ENCODE results near the gene GRIA1.

GRCh38 chr5:153458268-153458667 lies 32.2 kb upstream of the GRIA1 start:
- TF ChIP-seq L3MBTL2 (conservative IDR thresholded peaks at IDR 0.05) (no peak), SP1 (IDR thresholded peaks at IDR 0.05) (no peak), HDGF (IDR thresholded peaks at IDR 0.05; ENCODE audit: borderline replicate concordance) (no peak), BHLHE40 (IDR thresholded peaks at IDR 0.05; ENCODE audit: borderline replicate concordance) (no peak), CTBP1 (IDR thresholded peaks at IDR 0.05; ENCODE audit: borderline replicate concordance) (no peak), FOXK2 (IDR thresholded peaks at IDR 0.05) (no peak), ARNT (IDR thresholded peaks at IDR 0.05) (no peak), SUZ12 (IDR thresholded peaks at IDR 0.05) (no peak), ELF4 (IDR thresholded peaks at IDR 0.05) (no peak)
- TF ChIP-seq, protein P1, sequence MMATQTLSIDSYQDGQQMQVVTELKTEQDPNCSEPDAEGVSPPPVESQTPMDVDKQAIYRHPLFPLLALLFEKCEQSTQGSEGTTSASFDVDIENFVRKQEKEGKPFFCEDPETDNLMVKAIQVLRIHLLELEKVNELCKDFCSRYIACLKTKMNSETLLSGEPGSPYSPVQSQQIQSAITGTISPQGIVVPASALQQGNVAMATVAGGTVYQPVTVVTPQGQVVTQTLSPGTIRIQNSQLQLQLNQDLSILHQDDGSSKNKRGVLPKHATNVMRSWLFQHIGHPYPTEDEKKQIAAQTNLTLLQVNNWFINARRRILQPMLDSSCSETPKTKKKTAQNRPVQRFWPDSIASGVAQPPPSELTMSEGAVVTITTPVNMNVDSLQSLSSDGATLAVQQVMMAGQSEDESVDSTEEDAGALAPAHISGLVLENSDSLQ (IDR thresholded peaks at IDR 0.05) = no peak

All from HEK293T (cell line).